ENCODE results near the gene ATP2A2. TPM values are rescaled to one million over a fixed set of nuclear protein-coding genes. Genes with fewer than 3 reads are reported as not detected.
"Not testable (repeated sequence)": the region's sequence is repeated elsewhere in the genome, so short reads cannot be mapped to it uniquely, and the experiment has no call there.

The ATP2A2 gene
- total RNA-seq, 1 donor, result 139 TPM

- H3K4me3 ChIP-seq (ENCODE audit: low read depth, low read length), result no peak overlapping the region
- TF ChIP-seq, protein P1, sequence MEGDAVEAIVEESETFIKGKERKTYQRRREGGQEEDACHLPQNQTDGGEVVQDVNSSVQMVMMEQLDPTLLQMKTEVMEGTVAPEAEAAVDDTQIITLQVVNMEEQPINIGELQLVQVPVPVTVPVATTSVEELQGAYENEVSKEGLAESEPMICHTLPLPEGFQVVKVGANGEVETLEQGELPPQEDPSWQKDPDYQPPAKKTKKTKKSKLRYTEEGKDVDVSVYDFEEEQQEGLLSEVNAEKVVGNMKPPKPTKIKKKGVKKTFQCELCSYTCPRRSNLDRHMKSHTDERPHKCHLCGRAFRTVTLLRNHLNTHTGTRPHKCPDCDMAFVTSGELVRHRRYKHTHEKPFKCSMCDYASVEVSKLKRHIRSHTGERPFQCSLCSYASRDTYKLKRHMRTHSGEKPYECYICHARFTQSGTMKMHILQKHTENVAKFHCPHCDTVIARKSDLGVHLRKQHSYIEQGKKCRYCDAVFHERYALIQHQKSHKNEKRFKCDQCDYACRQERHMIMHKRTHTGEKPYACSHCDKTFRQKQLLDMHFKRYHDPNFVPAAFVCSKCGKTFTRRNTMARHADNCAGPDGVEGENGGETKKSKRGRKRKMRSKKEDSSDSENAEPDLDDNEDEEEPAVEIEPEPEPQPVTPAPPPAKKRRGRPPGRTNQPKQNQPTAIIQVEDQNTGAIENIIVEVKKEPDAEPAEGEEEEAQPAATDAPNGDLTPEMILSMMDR (IDR thresholded peaks at IDR 0.05; ENCODE audit: insufficient read depth, low read length), result no peak
- DNase-seq (ENCODE audit: low read depth), result no peak
Measured at GRCh38 chr12:110339184-110339952, 58.3 kb downstream of the ATP2A2 start.

DNA sequence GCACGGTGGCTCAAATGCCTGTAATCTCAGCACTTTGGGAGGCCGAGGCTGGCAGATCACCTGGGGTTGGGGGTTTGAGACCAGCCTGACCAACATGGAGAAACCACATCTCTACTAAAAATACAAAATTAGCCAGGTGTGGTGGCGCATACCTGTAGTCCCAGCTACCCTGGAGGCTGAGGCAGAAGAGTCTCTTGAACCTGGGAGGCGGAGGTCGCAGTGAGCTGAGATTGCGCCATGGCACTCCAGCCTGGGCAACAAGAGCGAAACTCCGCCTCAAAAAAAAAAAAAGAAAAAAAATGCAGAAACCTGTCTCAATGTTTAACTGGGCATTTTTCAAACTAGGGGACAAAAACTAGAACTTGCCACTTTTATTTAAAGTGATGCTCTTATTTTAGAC lies 59.2 kb downstream of the ATP2A2 start:
- not testable (repeated sequence) for DNase-seq (ENCODE audit: low read depth); H3K4me3 ChIP-seq (ENCODE audit: low read depth, low read length)

DNA sequence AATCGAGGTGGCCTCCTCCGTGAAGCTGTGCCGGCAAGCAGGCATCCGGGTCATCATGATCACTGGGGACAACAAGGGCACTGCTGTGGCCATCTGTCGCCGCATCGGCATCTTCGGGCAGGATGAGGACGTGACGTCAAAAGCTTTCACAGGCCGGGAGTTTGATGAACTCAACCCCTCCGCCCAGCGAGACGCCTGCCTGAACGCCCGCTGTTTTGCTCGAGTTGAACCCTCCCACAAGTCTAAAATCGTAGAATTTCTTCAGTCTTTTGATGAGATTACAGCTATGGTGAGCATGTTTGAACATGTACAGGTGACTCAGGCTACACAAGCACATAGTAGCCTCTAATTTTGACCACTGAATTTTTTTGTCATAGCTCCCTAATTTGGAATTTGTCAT lies 59.7 kb downstream of the ATP2A2 start:
- H3K4me3 ChIP-seq (ENCODE audit: low read depth, low read length), result no peak overlapping the region
- TF ChIP-seq, protein P1 (IDR thresholded peaks at IDR 0.05; ENCODE audit: insufficient read depth, low read length), result no peak
- no peak for DNase-seq (ENCODE audit: low read depth)

DNA sequence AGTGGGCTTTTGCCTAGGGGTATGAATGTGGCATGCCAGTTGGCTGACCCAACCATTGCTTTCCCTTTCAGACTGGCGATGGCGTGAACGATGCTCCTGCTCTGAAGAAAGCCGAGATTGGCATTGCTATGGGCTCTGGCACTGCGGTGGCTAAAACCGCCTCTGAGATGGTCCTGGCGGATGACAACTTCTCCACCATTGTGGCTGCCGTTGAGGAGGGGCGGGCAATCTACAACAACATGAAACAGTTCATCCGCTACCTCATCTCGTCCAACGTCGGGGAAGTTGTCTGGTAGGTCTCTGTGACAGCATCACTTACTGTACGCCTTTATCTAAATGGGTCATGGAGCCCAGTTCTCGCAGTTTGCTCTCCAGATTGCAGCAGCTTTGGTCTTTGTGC lies 61.1 kb downstream of the ATP2A2 start:
- no peak for DNase-seq (ENCODE audit: low read depth)
- no peak overlapping the region for H3K4me3 ChIP-seq (ENCODE audit: low read depth, low read length)
- TF ChIP-seq, protein P1 (IDR thresholded peaks at IDR 0.05; ENCODE audit: insufficient read depth, low read length), result no peak

GRCh38 chr12:110343114-110343513 lies 62.1 kb downstream of the ATP2A2 start:
- no peak for DNase-seq (ENCODE audit: low read depth)
- H3K4me3 ChIP-seq (ENCODE audit: low read depth, low read length), result no peak overlapping the region
- TF ChIP-seq, protein P1 (IDR thresholded peaks at IDR 0.05; ENCODE audit: insufficient read depth, low read length), result no peak

DNA sequence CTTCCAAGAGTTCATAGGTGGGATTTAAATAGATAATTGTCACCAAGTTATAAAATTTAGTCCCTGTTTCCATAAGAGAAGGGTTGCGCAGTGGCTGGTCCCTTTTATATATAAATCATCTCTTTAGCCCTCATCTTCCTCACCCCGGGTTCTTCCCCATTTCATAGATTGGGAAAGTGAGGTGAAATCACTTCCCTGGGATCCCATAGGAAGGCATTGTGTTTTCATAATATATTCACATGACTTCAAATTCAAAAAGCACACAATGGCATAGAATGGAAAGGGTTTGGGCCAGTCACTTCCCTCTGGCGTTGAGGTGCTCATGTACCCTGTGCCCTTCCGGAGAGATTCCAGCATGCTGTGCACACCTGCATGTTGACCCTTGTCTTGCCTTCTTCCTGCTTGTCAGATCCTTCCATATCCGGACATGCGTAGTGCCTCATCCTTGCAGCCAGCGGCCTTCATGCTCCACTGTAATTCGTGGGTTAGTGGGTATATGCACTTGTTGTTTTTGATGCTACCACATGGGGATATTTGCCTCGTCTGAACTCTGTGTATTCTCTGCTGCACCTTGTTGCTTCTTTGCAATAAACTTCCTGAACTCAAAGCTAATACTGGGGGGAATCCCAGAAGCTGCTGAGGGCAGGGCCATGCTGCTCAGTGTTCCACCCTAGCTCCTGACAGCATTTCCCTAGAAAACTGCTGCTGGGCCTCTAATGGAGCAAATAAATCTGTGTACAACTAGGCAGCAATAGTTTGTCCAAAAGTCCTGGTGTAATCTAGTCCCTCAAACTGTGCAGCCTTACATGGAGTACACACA lies 62.9 kb downstream of the ATP2A2 start:
- TF ChIP-seq, protein P1 (IDR thresholded peaks at IDR 0.05; ENCODE audit: insufficient read depth, low read length), result no peak
- H3K4me3 ChIP-seq (ENCODE audit: low read depth, low read length), result no peak overlapping the region
- no peak for DNase-seq (ENCODE audit: low read depth)

GRCh38 chr12:110344657-110345056 lies 63.6 kb downstream of the ATP2A2 start:
- no peak for DNase-seq (ENCODE audit: low read depth)
- TF ChIP-seq, protein P1 (IDR thresholded peaks at IDR 0.05; ENCODE audit: insufficient read depth, low read length), result no peak
- no peak overlapping the region for H3K4me3 ChIP-seq (ENCODE audit: low read depth, low read length)
